GM20000 (cell line): Measurements from ENCODE around the gene ZCCHC17.

Source experiments
- DNase-seq: peaks from one replicate; pipeline ENCODE4 v3.0.0; 2012; ENCODE audit warnings: low spot score
- TF ChIP-seq, protein P1 (sequence below): IDR thresholded peaks from 2 replicates; pipeline ENCODE4 v1.5.1; 2012; ENCODE audit warnings: mild to moderate bottlenecking, control low read depth; ENCODE audit errors: extremely low read depth, missing control alignments

The ZCCHC17 gene

DNA sequence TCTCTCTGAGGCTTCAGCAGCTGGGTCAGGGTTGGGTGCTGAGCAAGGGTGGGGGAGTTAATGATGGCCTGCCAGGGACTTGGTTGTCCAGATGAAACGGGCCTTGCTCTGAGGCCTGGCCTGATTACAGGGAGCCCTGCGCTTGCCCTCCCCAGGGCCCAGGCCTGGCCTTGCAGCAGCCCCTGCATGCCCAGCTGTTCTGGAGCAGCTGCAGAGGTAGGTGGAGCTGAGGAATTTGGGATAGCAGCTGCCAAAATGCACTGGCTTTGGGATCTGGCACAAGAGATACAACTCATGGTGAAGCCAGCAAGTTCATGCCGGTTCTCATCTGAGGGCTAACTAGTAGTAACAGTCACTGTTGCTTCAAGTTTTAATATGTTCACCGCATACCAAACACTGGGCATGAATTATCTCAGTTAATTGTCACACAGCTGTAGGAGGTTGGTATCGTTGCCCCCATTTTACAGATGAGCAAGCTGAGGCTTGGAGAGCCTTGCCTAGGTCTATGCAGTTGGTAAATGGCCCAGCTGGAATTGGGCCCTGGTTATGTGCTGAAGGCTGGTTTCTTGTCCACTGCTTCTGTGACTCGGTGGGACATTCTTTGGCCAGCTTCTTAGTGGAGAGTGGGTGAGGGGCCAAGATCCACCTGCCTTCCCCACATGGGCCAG, 108.9 kb downstream of the ZCCHC17 start:
- DNase-seq = no peak
- TF ChIP-seq, protein P1, sequence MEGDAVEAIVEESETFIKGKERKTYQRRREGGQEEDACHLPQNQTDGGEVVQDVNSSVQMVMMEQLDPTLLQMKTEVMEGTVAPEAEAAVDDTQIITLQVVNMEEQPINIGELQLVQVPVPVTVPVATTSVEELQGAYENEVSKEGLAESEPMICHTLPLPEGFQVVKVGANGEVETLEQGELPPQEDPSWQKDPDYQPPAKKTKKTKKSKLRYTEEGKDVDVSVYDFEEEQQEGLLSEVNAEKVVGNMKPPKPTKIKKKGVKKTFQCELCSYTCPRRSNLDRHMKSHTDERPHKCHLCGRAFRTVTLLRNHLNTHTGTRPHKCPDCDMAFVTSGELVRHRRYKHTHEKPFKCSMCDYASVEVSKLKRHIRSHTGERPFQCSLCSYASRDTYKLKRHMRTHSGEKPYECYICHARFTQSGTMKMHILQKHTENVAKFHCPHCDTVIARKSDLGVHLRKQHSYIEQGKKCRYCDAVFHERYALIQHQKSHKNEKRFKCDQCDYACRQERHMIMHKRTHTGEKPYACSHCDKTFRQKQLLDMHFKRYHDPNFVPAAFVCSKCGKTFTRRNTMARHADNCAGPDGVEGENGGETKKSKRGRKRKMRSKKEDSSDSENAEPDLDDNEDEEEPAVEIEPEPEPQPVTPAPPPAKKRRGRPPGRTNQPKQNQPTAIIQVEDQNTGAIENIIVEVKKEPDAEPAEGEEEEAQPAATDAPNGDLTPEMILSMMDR = no peak

DNA sequence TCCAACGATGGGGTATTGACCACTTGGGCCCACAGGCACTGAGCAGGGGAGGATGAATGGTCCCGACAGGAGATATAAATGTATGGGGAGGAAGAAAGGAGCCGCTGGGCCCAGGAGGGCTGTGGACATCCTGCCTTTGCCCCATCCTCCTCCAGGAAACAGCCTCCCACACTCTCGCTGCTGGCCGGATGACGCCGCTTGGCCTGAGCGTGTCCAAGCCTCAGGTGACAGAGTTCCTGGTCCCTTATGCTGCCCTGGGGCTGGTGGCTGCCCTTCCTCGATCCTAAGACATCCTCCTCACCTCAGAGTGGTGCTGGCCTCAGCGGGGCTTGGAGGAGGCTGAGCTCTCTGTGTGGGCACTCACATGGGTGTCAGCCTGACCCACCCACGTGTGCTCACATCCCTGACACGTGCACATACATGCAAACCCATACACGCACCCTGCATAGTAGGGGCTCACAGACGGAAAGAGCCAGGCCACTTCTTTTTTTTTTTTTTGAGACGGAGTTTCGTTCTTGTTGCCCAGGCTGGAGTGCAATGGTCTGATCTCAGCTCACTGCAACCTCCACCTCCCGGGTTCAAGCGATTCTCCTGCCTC, 110.3 kb downstream of the ZCCHC17 start:
- no peak for DNase-seq
- TF ChIP-seq, protein P1 = no peak

DNA sequence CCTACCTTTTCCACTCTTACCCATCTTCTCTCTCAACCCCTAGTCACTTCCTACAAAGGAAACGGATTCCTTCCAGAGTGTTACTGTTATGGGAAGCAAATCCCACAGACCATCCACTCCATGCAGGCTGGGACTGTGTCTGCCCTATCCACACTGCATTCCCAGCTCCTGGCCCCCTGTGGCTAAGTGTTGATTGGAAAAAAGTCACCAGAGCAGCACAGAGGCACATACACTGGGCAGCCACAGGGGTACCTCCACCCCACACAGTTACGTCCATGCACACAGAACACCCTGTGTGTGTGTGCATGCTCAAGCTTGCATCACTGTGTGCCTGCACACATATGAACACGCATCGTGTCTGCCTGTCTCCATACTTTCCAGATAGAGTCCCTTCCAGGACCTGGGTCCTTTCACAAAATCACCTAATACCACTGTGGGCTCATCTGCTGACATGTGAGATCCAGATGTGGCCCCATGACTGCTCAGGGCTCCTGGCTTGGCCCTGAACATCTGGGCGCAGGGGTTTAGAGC, 112.0 kb downstream of the ZCCHC17 start:
- TF ChIP-seq, protein P1 = no peak
- DNase-seq = no peak

DNA sequence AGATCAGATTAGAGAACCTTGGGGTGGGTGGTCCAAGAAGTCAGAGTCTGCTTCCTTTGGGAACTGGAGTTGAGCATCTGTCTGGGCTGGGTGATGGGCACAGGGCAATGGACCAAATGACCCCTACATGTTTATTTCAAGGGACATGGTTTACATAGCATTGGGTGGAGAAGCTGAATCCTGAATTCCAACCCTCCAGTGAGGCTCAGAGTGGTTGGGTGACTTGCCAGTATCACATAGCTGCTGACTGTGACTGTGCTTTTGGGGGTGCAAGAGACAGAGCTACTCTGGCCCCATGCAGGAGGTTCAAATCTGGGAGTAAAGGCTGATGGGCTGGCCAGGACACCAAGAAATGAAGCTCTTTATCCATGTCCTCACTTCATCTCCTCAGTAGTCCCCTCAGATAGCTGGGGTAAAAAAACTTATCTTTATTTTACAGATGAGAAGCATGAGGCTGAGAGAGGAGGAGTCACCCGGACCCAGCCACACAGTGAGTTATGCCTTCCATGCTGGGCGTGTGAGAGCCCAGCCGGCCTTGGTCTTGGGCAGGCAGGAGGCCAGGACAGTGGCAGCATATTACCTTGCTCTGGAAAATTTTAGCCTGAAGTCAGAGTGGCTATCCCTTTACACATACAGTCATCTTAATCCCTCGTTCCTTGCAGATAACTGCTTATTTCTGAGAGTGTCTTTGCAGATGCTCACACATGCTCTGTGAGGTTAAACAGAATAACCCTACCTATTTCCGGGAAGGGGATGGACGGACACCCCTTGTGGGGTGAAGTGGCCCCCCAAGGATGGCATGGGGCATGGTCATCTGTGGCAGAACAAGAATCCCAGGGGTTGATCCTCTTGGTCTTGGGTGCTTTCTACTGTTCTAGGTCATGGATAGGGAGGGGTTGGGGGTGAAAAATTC, 113.4 kb downstream of the ZCCHC17 start:
- TF ChIP-seq, protein P1 = no peak
- no peak for DNase-seq

DNA sequence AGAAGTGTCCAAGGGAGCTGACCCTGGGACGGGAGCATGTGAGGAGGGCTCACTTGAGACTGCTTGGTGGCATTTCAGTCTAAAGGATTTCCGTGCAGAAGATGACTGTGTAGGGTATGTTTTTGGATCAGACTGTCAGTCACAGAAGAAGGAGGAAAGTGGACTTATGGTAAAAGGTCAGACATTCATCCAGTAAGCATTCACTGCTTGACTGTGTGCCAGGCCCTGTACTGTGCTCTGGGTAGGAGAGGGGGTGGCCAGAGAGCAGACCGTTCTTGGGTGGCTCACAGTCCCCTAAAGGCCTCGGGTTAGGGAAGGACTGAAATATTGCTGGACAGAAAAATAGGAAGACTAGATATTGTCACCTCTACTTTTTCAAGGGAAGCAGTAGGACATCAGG, 114.0 kb downstream of the ZCCHC17 start:
- TF ChIP-seq, protein P1 = no peak
- DNase-seq = no peak

DNA sequence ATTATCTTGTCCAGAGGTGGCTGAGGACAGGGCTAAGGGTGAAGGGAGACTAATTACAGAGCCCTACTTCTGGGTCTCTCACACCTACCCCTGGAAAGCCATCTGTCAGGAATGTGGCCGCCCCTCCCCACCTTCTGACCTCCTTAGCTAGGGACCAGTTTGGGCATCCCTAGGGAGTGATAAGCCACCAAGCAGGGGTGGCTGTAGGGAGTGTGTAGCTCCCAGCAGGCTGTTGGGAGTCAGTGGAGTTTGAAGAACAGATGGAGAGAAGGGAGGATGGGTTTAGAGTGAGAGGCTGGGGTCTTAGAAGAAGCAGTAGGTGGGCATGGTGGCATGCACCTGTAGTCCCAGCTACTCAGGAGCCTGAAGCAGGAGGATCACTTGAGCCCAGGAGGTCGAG, 115.4 kb downstream of the ZCCHC17 start:
- TF ChIP-seq, protein P1 = no peak
- DNase-seq = no peak
